ENCODE results near the gene CNTN2. TPM values are rescaled to one million over a fixed set of nuclear protein-coding genes. Genes with fewer than 3 reads are reported as not detected.

CNTN2 gene
- total RNA-seq, 1 experiment from 2014 or later = not detected

DNA sequence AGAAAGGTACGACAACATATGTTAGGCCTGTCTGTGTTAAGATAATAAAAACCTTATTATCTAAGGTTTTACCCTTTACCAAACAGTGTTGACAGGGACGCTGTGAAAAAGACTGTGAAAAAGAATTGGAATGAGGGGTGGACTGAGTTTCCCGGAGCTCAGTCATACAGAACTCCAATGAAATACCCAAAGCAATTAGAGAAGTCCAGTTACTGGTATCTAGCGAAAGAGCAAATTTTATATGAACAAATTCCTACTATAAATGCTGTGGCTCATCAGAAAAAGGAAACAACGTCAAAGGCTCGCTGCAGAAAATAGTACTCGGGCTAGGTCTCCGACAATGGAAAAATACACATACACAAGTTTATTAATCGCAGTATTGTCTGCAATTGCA is 79.5 kb downstream of the CNTN2 start:
- TF ChIP-seq SIN3A (IDR thresholded peaks at IDR 0.05; ENCODE audit: borderline replicate concordance, insufficient read depth, low read depth, low read length) = no peak
- TF ChIP-seq, protein P1, sequence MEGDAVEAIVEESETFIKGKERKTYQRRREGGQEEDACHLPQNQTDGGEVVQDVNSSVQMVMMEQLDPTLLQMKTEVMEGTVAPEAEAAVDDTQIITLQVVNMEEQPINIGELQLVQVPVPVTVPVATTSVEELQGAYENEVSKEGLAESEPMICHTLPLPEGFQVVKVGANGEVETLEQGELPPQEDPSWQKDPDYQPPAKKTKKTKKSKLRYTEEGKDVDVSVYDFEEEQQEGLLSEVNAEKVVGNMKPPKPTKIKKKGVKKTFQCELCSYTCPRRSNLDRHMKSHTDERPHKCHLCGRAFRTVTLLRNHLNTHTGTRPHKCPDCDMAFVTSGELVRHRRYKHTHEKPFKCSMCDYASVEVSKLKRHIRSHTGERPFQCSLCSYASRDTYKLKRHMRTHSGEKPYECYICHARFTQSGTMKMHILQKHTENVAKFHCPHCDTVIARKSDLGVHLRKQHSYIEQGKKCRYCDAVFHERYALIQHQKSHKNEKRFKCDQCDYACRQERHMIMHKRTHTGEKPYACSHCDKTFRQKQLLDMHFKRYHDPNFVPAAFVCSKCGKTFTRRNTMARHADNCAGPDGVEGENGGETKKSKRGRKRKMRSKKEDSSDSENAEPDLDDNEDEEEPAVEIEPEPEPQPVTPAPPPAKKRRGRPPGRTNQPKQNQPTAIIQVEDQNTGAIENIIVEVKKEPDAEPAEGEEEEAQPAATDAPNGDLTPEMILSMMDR (IDR thresholded peaks at IDR 0.05) = no peak; the same call in 1 of the 2 replicates
- TF ChIP-seq REST (IDR thresholded peaks at IDR 0.05; ENCODE audit: insufficient read depth in 1 of 2, low read depth in 2 of 2, low read length in 1 of 2) = no peak
- Histone ChIP-seq H3K36me3 (ENCODE audit: control insufficient read depth, insufficient read depth, low read length) (peaks cover 7% of the 10 kb centered on the region; the same call in 1 of the 2 replicates), H3K27ac (ENCODE audit: low read length) (peak overlapping the region; percentile 98), H3K4me3 (ENCODE audit: low read depth in 2 of 2, low read length in 2 of 2) (peak overlapping the region; percentile 96 to 97), H3K9me3 (ENCODE audit: control insufficient read depth, insufficient read depth, low read depth, low read length) (no peaks in the 10 kb centered on the region), H3K27me3 (ENCODE audit: control insufficient read depth, insufficient read depth, low read length) (no peaks in the 10 kb centered on the region), H3K4me1 (ENCODE audit: control insufficient read depth, insufficient read depth, low read length) (peaks cover 14% of the 10 kb centered on the region)
- BruUV-seq (replicated peaks) = no TSS peak
- in situ Hi-C loops (cut with HindIII; ENCODE audit: low pct_unique_long_range_greater_than_20kb, low sequenced_read_pairs) = no loop called here
- ChIA-PET CTCF (interaction anchor here (1.1 to 1.2 kb wide), 2 partner anchors 19 to 61 kb away, joined by 3 to 4 read pairs; no protein-coding TSS in a partner anchor), POLR2A (interaction anchor here (0.6 kb wide), 1 partner anchor 558 kb away, joined by 3 read pairs; the partner anchor contains the start of gene SLC45A3)
- intact Hi-C loops (cut with micrococcal nuclease; ENCODE audit: unreplicated experiment) = loop anchor here (5.0 to 10.0 kb wide), 2 partner anchors 105 to 132 kb away; partner anchors contain the start of gene TMCC2
- DNase-seq (ENCODE audit: low read depth, low spot score) = no peak
- ATAC-seq = peak; percentile 37

DNA sequence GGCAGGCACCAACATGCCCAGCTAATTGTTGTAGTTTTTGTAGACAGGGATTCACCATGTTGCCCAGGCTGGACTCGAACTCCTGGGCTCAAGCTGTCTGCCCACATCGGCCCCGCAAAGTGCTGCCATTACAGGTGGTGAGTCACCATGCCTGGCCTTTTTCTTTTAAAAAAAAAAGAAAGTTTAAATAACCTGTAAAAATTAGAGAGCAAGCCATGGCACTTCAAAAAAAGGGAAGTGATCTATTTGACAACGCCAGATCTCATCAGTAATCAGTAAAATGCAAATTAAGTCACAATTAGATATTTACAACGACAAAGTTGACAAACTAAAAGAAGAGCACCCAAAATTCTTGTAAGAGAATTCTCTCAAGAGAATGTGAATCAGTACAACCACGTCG is 81.7 kb downstream of the CNTN2 start:
- ChIA-PET POLR2A (interaction anchor here (0.7 kb wide), 1 partner anchor 137 kb away, joined by 5 read pairs; no protein-coding TSS in a partner anchor), CTCF (no interaction called here)
- Histone ChIP-seq H3K36me3 (ENCODE audit: control insufficient read depth, insufficient read depth, low read length) (peaks cover 7% of the 10 kb centered on the region; the same call in 1 of the 2 replicates), H3K27me3 (ENCODE audit: control insufficient read depth, insufficient read depth, low read length) (no peaks in the 10 kb centered on the region), H3K4me1 (ENCODE audit: control insufficient read depth, insufficient read depth, low read length) (peaks cover 14% of the 10 kb centered on the region), H3K4me3 (ENCODE audit: low read depth in 2 of 2, low read length in 2 of 2) (no peak overlapping the region), H3K27ac (ENCODE audit: low read length) (no peak overlapping the region), H3K9me3 (ENCODE audit: control insufficient read depth, insufficient read depth, low read depth, low read length) (no peaks in the 10 kb centered on the region)
- ATAC-seq = no peak
- intact Hi-C loops (cut with micrococcal nuclease; ENCODE audit: unreplicated experiment) (loop anchor here (5.0 to 10.0 kb wide), 2 partner anchors 103 to 130 kb away; partner anchors contain the start of gene TMCC2), in situ Hi-C loops (cut with HindIII; ENCODE audit: low pct_unique_long_range_greater_than_20kb, low sequenced_read_pairs) (no loop called here)
- BruUV-seq (replicated peaks) = no TSS peak
- DNase-seq (ENCODE audit: low read depth, low spot score) = no peak
- no peak for TF ChIP-seq SIN3A (IDR thresholded peaks at IDR 0.05; ENCODE audit: borderline replicate concordance, insufficient read depth, low read depth, low read length)
- TF ChIP-seq TCF7L2 (IDR thresholded peaks at IDR 0.05; ENCODE audit: low read depth, low read length) = no peak
- TF ChIP-seq POLR2AphosphoS5 (IDR thresholded peaks at IDR 0.05; ENCODE audit: low read depth, low read length) = no peak
- TF ChIP-seq, protein P1 (IDR thresholded peaks at IDR 0.05) = no peak
- no peak for TF ChIP-seq REST (IDR thresholded peaks at IDR 0.05; ENCODE audit: insufficient read depth in 1 of 2, low read depth in 2 of 2, low read length in 1 of 2)

Measured in Panc1 (cell line).